Left cardiac atrium (tissue), 4 donors: Measurements from ENCODE around the gene CCDC188. TPM values are rescaled to one million over a fixed set of nuclear protein-coding genes. Genes with fewer than 3 reads are reported as not detected.

Experiments
- ATAC-seq, 2 donors: fragments of 200-7000 bp; cut with Tn5 transposase; one replicate each; pipeline ENCODE4 v1.9.1; 2020; ENCODE audit warnings: mild to moderate bottlenecking in 2 of 2, moderate library complexity in 2 of 2
- DNase-seq: peaks from one replicate; pipeline ENCODE4 v3.0.0-alpha.2; 2020
- intact Hi-C, 2 donors: fragments of 100-400 bp; cut with DNase I; formaldehyde crosslinking; loops; one replicate each; pipeline versions ENCODE4 v1.14.1 to v1.15.1; 2022 to 2023
- long read RNA-seq: library from polyadenylated mRNA; unstranded; transcript quantifications from one replicate; pipeline ENCODE4 v2.0.0, GENCODE V29; 2021
- total RNA-seq, 2 donors: library from RNA; stranded (reverse); fragmentation: NEBNext Ultra II Directional; extraction: Animal tissue kit (Norgen Biotek cat#: 25700); gene quantifications; one replicate each; pipeline ENCODE4 v1.2.1, GENCODE V29; 2021
- donor health status: DM: no; HTN: yes; CAD: no.
- donor health status: DM: no; HTN: yes; CAD: no; lungs with severe emphysema.
- donor health status: DM: yes; HTN: yes; CAD: no.
- donor health status: Dilated cardiomyopathy.

CCDC188 gene
- under 1 TPM; 0.44 to 0.62 TPM for total RNA-seq
- long read RNA-seq, result 0 reads

- DNase-seq, result no peak
- intact Hi-C loops, result no loop called here
- ATAC-seq, result no peak
Observed at GRCh38 chr22:20150381-20151275, at the start of gene CCDC188. Gene CCDC188 (minus strand): TSS chr22:20151055. CDS start chr22:20150986, 69 bp downstream.

GRCh38 chr22:20199906-20200305 is 49.1 kb upstream of the CCDC188 start:
- intact Hi-C loops, result loop anchor here in 1 of 2 donors (10.0 kb wide), 1 partner anchor 65 kb away; the partner anchor contains the start of gene RTN4R
- no peak for ATAC-seq
- DNase-seq, result no peak

GRCh38 chr22:20199413-20199842 is 48.6 kb upstream of the CCDC188 start:
- DNase-seq, result no peak
- intact Hi-C loops, result no loop called here
- ATAC-seq, result no peak

- ATAC-seq, result no peak
- DNase-seq, result no peak
- intact Hi-C loops, result no loop called here
Observed at GRCh38 chr22:20198557-20199319, 47.9 kb upstream of the CCDC188 start.

GRCh38 chr22:20197407-20198030 is 46.7 kb upstream of the CCDC188 start:
- intact Hi-C loops, result no loop called here
- ATAC-seq (no peak), DNase-seq (no peak)

- ATAC-seq (no peak), DNase-seq (no peak)
- intact Hi-C loops, result no loop called here
Observed at GRCh38 chr22:20196094-20196842, 45.4 kb upstream of the CCDC188 start.

- DNase-seq (no peak), ATAC-seq (no peak)
- intact Hi-C loops, result no loop called here
Observed at GRCh38 chr22:20194681-20195593, 44.1 kb upstream of the CCDC188 start.

GRCh38 chr22:20193761-20194494 is 43.1 kb upstream of the CCDC188 start:
- intact Hi-C loops, result no loop called here
- DNase-seq, result no peak
- ATAC-seq, result no peak

GRCh38 chr22:20192972-20193760 is 42.3 kb upstream of the CCDC188 start:
- DNase-seq (no peak), ATAC-seq (no peak)
- intact Hi-C loops, result no loop called here

- intact Hi-C loops, result no loop called here
- ATAC-seq (no peak), DNase-seq (no peak)
Observed at GRCh38 chr22:20192293-20192971, 41.6 kb upstream of the CCDC188 start.

GRCh38 chr22:20191803-20192202 is 40.9 kb upstream of the CCDC188 start:
- DNase-seq, result no peak
- intact Hi-C loops, result no loop called here
- ATAC-seq, result no peak

- ATAC-seq (no peak), DNase-seq (no peak)
- intact Hi-C loops, result no loop called here
Observed at GRCh38 chr22:20191000-20191515, 40.2 kb upstream of the CCDC188 start.

- no peak for DNase-seq
- intact Hi-C loops, result no loop called here
- ATAC-seq, result no peak
Observed at GRCh38 chr22:20188567-20188877, 37.7 kb upstream of the CCDC188 start.

GRCh38 chr22:20187777-20188566 is 37.1 kb upstream of the CCDC188 start:
- peak in 1 of 2 donors; percentile 53 for ATAC-seq
- DNase-seq, result no peak
- intact Hi-C loops, result no loop called here

GRCh38 chr22:20186871-20187546 is 36.2 kb upstream of the CCDC188 start:
- DNase-seq, result no peak
- intact Hi-C loops, result no loop called here
- ATAC-seq, result no peak
